ENCODE results near the gene ATP5MK.
"Not testable (repeated sequence)": the region's sequence is repeated elsewhere in the genome, so short reads cannot be mapped to it uniquely, and the experiment has no call there.

ATP5MK gene

GRCh38 chr10:103395754-103396066, 565 bp downstream of the ATP5MK start:
- DNase-seq = no peak

- no peak for DNase-seq
Observed at GRCh38 chr10:103394180-103394579, 2.1 kb downstream of the ATP5MK start.

GRCh38 chr10:103382769-103383168, 13.5 kb downstream of the ATP5MK start:
- DNase-seq = no peak

DNA sequence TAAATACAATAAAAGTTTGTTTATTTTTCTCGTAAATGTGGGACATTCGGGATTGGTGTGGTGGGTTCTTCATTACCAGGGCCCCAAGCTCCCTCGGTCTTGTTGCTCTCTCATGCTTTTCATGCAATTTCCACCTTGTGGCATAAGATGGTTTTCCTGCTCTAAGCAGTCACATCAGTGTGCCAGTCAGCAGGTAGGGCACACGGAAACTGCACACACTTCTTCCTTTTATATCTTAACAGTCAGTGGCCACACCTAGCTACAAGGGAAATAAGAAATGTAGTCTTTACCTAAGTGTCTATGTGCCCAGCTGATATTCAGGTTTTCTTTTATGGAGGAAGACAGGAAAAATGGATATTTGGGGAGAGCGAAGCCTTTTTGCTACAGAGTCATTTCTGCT, 22.0 kb downstream of the ATP5MK start:
- no peak for DNase-seq

DNA sequence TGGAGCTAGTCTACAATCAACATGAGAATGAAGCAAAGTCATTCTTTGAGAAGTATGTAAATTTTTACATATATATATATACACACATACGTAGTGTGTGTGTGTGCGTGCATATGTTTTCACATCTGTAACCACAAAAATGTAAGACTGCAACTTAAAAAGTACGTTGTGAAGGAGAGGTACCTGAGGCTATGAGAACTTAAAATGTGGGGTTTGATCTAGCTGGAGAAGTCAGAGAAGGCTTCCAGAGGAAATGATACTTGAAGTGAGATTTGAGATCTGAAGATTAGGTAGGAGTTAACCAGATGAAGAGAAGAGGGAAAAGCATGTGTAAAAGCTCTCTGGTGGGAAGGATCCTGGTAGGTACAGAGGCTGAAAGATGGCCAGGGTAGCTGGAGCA, 22.7 kb downstream of the ATP5MK start:
- DNase-seq = no peak

- peak; percentile 84 to 85 for DNase-seq
Observed at GRCh38 chr10:103367782-103368518, 28.3 kb downstream of the ATP5MK start, which contains the start of gene TAF5. Gene TAF5 (plus strand): TSS chr10:103367976. CDS start chr10:103367990, 14 bp downstream.

DNA sequence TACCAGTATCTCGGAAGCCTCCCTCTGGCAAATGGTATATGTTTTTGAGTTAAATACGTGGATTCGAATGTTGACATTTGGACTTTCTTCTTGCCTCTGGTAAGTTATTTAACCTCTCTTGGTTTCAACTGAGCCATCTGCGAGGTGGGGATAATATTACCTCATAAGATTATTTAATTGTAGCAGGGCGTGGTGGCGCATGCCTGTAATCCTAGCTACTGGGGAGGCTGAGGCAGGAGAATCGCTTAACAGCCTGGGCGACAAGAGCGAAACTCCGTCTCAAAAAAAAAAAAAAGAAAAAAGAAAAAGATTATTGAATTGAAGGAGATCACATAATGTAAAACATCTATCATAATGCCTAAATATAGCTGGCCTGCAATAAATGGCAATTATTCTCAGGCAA, 28.9 kb downstream of the ATP5MK start:
- no peak for DNase-seq

DNA sequence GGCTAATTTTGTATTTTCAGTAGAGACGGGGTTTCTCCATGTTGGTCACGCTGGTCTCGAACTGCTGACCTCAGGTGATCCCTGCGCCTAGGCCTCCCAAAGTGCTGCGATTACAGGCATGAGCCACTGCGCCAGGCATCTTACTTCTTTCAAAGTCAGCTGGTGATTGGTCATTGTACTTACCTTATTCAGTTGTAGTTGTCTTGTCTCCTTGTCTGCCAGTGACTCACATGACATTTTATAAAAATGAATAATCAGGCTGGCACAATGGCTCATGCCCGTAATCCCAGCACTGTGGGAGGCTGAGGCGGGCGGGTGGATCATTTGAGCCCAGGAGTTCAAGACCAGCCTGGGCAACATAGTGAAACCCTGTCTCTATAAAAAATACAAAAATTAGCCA, 35.5 kb downstream of the ATP5MK start:
- not testable (repeated sequence) for DNase-seq

GRCh38 chr10:103359493-103359892, 36.8 kb downstream of the ATP5MK start:
- not testable (repeated sequence) for DNase-seq

GRCh38 chr10:103355906-103356599, 40.2 kb downstream of the ATP5MK start:
- no peak for DNase-seq

DNA sequence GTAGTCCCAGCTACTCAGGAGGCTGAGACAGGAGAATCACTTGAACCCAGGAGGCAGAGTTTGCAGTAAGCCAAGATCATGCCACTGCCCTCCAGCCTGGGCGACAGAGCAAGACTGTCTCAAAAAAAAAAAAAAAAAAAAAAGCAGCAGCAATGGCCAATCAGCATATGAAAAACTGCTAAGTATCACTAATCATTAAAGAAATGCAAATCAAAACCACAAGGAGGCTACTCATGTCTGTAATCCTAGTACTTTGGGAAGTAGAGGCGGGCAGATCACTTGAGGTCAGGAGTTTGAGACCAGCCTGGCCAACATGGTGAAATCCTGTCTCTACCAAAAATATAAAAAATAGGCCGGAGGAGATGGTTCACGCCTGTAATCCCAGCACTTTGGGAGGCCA, 41.7 kb downstream of the ATP5MK start:
- not testable (repeated sequence) for DNase-seq

DNA sequence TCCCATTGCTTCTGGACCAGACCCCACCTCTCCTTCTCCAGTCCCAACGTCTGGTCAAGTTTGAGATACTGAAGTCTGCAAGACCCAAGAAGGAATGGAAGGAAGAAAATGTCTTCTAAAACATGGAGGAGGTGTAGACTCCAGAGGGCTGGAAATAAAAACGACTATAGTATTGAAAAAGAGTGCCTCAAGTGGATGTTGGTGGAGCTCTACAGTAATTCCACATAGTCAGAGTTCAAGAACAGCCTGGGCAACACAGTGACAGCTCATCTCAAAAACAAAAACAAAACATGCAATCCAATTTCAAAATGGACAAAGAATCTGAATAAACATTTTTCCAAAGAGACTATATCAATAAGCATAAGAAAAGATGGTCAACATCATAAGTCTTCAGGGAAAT, 43.0 kb downstream of the ATP5MK start:
- no peak for DNase-seq

DNA sequence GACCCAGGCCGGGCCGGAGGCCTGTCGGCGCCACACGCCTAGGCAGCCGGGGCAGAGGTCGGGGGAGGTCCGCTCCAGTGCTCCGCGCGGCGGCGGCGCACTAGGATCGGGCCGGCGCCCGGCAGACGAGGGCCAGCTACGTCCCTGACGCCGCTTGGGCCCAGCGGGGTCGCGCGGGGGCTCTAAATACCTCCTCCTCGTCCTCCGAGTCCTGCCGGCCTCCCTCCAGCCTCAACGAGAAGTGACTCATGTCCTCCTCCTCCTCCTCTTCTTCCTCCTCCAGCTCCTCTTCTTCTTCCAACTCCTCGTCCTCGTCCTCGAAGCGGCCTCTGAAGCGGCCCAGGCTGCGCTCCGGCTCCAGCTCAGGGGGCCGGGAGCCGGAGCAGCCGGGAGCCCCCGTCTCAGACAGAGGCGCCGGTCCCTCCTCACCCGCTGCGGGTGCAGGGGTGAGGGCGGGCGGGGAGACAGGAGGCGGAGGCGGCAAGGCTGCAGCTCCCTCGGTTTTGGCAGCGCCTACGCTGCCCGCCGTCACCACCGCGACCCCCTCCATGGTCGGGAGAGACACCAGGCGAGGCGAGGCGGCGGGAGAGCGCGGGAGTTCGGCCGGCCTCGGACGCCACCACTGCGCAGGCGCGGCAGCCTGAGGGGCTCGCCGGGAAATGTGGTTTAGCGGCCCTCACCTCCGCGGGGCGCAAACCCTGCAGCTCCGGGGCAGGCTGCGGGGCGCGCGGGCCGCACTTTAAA, 45.6 kb downstream of the ATP5MK start, which contains the start of gene PCGF6:
TSS of gene PCGF6 (minus strand) at position 624 of the 744 bp plus-strand sequence. CDS start at position 550, 74 bp downstream.
- DNase-seq = peak; percentile 36 to 39

DNA sequence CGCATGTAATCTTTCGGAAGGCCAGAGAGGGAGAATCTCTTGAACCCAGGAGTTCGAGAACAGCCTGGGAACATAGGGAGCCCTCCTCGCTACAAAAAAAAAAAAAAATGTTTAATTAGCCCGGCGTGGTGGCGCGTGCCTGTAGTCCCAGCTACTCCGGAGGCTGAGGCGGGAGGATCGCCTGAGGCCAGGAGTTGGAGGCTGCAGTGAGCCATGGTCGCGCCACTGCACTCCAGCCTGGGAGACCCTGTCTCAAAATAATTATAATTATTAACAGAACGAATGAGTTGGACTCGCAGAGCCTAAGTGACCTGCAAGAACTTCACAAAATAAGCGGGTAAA, 46.1 kb downstream of the ATP5MK start:
- no peak for DNase-seq
